ENCODE results near the gene CAMK2D.

CAMK2D gene

GRCh38 chr4:113472864-113473263, 288.7 kb downstream of the CAMK2D start:
- ATAC-seq (replicated peaks), result no peak
- Mint-ChIP-seq H3K4me3 (no peak overlapping the region), H3K27ac (no peak overlapping the region)

GRCh38 chr4:113471146-113471860, 290.2 kb downstream of the CAMK2D start:
- Mint-ChIP-seq H3K9me3 (no peaks in the 10 kb centered on the region), H3K27me3 (no peaks in the 10 kb centered on the region), H3K36me3 (ENCODE audit: insufficient read depth) (no peaks in the 10 kb centered on the region), H3K4me3 (no peak overlapping the region), H3K4me1 (ENCODE audit: low read depth in 2 of 2) (peaks cover 0 to 5% of the 10 kb centered on the region in 2 donors), H3K27ac (peak overlapping the region in 1 of 2 donors; percentile 10)
- DNase-seq (no peak), ATAC-seq (replicated peaks) (no peak)

More at GRCh38 chr4:113472864-113473263, 288.7 kb downstream of the CAMK2D start:
- H3K27me3 Mint-ChIP-seq, result no peaks in the 10 kb centered on the region
- no peak for DNase-seq
- peaks cover 2 to 5% of the 10 kb centered on the region in 2 donors for H3K4me1 Mint-ChIP-seq (ENCODE audit: low read depth in 2 of 2)
- H3K36me3 Mint-ChIP-seq (ENCODE audit: insufficient read depth), result peaks cover 5% of the 10 kb centered on the region
- no peaks in the 10 kb centered on the region for H3K9me3 Mint-ChIP-seq

- ATAC-seq (replicated peaks), result no peak
- Mint-ChIP-seq H3K9me3 (no peaks in the 10 kb centered on the region), H3K27ac (no peak overlapping the region), H3K4me1 (ENCODE audit: low read depth in 2 of 2) (peaks cover 0 to 5% of the 10 kb centered on the region in 2 donors), H3K36me3 (ENCODE audit: insufficient read depth) (peaks cover 10% of the 10 kb centered on the region), H3K4me3 (no peak overlapping the region), H3K27me3 (no peaks in the 10 kb centered on the region)
- no peak for DNase-seq
These were observed 291.6 kb downstream of the CAMK2D start for GRCh38 chr4:113469926-113470325.

- no peak overlapping the region for H3K4me3 Mint-ChIP-seq
- peaks cover 0 to 5% of the 10 kb centered on the region in 2 donors for H3K4me1 Mint-ChIP-seq (ENCODE audit: low read depth in 2 of 2)
- H3K36me3 Mint-ChIP-seq (ENCODE audit: insufficient read depth), result peaks cover 15% of the 10 kb centered on the region
- DNase-seq (no peak), ATAC-seq (replicated peaks) (no peak)
- no peaks in the 10 kb centered on the region for H3K9me3 Mint-ChIP-seq
- H3K27ac Mint-ChIP-seq, result peak overlapping the region in 1 of 2 donors; percentile 22
- no peaks in the 10 kb centered on the region for H3K27me3 Mint-ChIP-seq
These were observed 292.5 kb downstream of the CAMK2D start for GRCh38 chr4:113469023-113469390.

- H3K27ac Mint-ChIP-seq, result peak overlapping the region in 1 of 2 donors; percentile 22
- H3K27me3 Mint-ChIP-seq, result no peaks in the 10 kb centered on the region
- H3K36me3 Mint-ChIP-seq (ENCODE audit: insufficient read depth), result peaks cover 15% of the 10 kb centered on the region
- DNase-seq (no peak), ATAC-seq (replicated peaks) (no peak)
- H3K9me3 Mint-ChIP-seq, result no peaks in the 10 kb centered on the region
- H3K4me3 Mint-ChIP-seq, result no peak overlapping the region
- peaks cover 0 to 5% of the 10 kb centered on the region in 2 donors for H3K4me1 Mint-ChIP-seq (ENCODE audit: low read depth in 2 of 2)
These were observed 293.1 kb downstream of the CAMK2D start for GRCh38 chr4:113468165-113469022.

GRCh38 chr4:113467581-113467980, 294.0 kb downstream of the CAMK2D start:
- no peak for DNase-seq
- Mint-ChIP-seq H3K4me1 (ENCODE audit: low read depth in 2 of 2) (peaks cover 0 to 5% of the 10 kb centered on the region in 2 donors), H3K4me3 (no peak overlapping the region), H3K27me3 (no peaks in the 10 kb centered on the region), H3K27ac (no peak overlapping the region), H3K36me3 (ENCODE audit: insufficient read depth) (peaks cover 15% of the 10 kb centered on the region), H3K9me3 (no peaks in the 10 kb centered on the region)
- no peak for ATAC-seq (replicated peaks)

- Mint-ChIP-seq H3K36me3 (ENCODE audit: insufficient read depth) (peaks cover 45% of the 10 kb centered on the region), H3K27me3 (no peaks in the 10 kb centered on the region), H3K4me1 (ENCODE audit: low read depth in 2 of 2) (no peaks in the 10 kb centered on the region), H3K9me3 (no peaks in the 10 kb centered on the region), H3K27ac (peak overlapping the region in 1 of 2 donors; percentile 64), H3K4me3 (no peak overlapping the region)
- DNase-seq (no peak), ATAC-seq (replicated peaks) (no peak)
These were observed 299.3 kb downstream of the CAMK2D start for GRCh38 chr4:113462286-113462685.

- ATAC-seq (replicated peaks), result no peak
These were observed 300.3 kb downstream of the CAMK2D start for GRCh38 chr4:113461281-113461680.

GRCh38 chr4:113457886-113458285, 303.7 kb downstream of the CAMK2D start:
- Mint-ChIP-seq H3K9me3 (no peaks in the 10 kb centered on the region), H3K36me3 (ENCODE audit: insufficient read depth) (peaks cover 36% of the 10 kb centered on the region), H3K4me3 (no peak overlapping the region), H3K27ac (no peak overlapping the region), H3K27me3 (no peaks in the 10 kb centered on the region), H3K4me1 (ENCODE audit: low read depth in 2 of 2) (no peaks in the 10 kb centered on the region)
- DNase-seq (no peak), ATAC-seq (replicated peaks) (no peak)

More at GRCh38 chr4:113461281-113461680, 300.3 kb downstream of the CAMK2D start:
- no peak for DNase-seq
- Mint-ChIP-seq H3K36me3 (ENCODE audit: insufficient read depth) (peaks cover 46% of the 10 kb centered on the region), H3K27me3 (no peaks in the 10 kb centered on the region), H3K4me1 (ENCODE audit: low read depth in 2 of 2) (no peaks in the 10 kb centered on the region), H3K27ac (no peak overlapping the region), H3K9me3 (no peaks in the 10 kb centered on the region), H3K4me3 (no peak overlapping the region)

- no peak for ATAC-seq (replicated peaks)
- no peak for DNase-seq
- Mint-ChIP-seq H3K27me3 (no peaks in the 10 kb centered on the region), H3K4me3 (no peak overlapping the region), H3K27ac (no peak overlapping the region), H3K36me3 (ENCODE audit: insufficient read depth) (peaks cover 31% of the 10 kb centered on the region), H3K9me3 (no peaks in the 10 kb centered on the region), H3K4me1 (ENCODE audit: low read depth in 2 of 2) (no peaks in the 10 kb centered on the region)
These were observed 304.4 kb downstream of the CAMK2D start for GRCh38 chr4:113457121-113457520.

- ATAC-seq (replicated peaks), result no peak
- H3K27me3 Mint-ChIP-seq, result no peaks in the 10 kb centered on the region
- H3K4me1 Mint-ChIP-seq (ENCODE audit: low read depth in 2 of 2), result no peaks in the 10 kb centered on the region
- no peaks in the 10 kb centered on the region for H3K9me3 Mint-ChIP-seq
- no peak overlapping the region for H3K4me3 Mint-ChIP-seq
- no peak for DNase-seq
- peaks cover 23% of the 10 kb centered on the region for H3K36me3 Mint-ChIP-seq (ENCODE audit: insufficient read depth)
- H3K27ac Mint-ChIP-seq, result no peak overlapping the region
These were observed 306.5 kb downstream of the CAMK2D start for GRCh38 chr4:113455061-113455460.

- DNase-seq (no peak), ATAC-seq (replicated peaks) (no peak)
These were observed 308.5 kb downstream of the CAMK2D start for GRCh38 chr4:113452868-113453620.

GRCh38 chr4:113452152-113452551, 309.4 kb downstream of the CAMK2D start:
- no peaks in the 10 kb centered on the region for H3K4me1 Mint-ChIP-seq (ENCODE audit: low read depth in 2 of 2)
- no peaks in the 10 kb centered on the region for H3K27me3 Mint-ChIP-seq
- H3K9me3 Mint-ChIP-seq, result no peaks in the 10 kb centered on the region
- H3K4me3 Mint-ChIP-seq, result no peak overlapping the region
- no peak overlapping the region for H3K27ac Mint-ChIP-seq
- peaks cover 5% of the 10 kb centered on the region for H3K36me3 Mint-ChIP-seq (ENCODE audit: insufficient read depth)
- ATAC-seq (replicated peaks) (no peak), DNase-seq (no peak)

More at GRCh38 chr4:113452868-113453620, 308.5 kb downstream of the CAMK2D start:
- H3K27me3 Mint-ChIP-seq, result no peaks in the 10 kb centered on the region
- peaks cover 11% of the 10 kb centered on the region for H3K36me3 Mint-ChIP-seq (ENCODE audit: insufficient read depth)
- H3K9me3 Mint-ChIP-seq, result no peaks in the 10 kb centered on the region
- H3K4me3 Mint-ChIP-seq, result no peak overlapping the region
- H3K4me1 Mint-ChIP-seq (ENCODE audit: low read depth in 2 of 2), result no peaks in the 10 kb centered on the region
- no peak overlapping the region for H3K27ac Mint-ChIP-seq
